NT2/D1 (cell line): ENCODE results near the gene TRAK2.

Experiments used
- SUZ12 ChIP-seq: IDR thresholded peaks from 2 replicates; pipeline ENCODE4 v1.6.1; 2011; ENCODE audit not compliant: insufficient read length, insufficient read depth; ENCODE audit errors: extremely low read depth
- YY1 ChIP-seq: IDR thresholded peaks from 2 replicates; pipeline ENCODE4 v1.6.1; 2011; ENCODE audit not compliant: insufficient read length, insufficient read depth
- ZNF274 ChIP-seq: IDR thresholded peaks from 2 replicates; pipeline ENCODE4 v1.6.1; 2011; ENCODE audit warnings: mild to moderate bottlenecking, low read depth, low read length

DNA sequence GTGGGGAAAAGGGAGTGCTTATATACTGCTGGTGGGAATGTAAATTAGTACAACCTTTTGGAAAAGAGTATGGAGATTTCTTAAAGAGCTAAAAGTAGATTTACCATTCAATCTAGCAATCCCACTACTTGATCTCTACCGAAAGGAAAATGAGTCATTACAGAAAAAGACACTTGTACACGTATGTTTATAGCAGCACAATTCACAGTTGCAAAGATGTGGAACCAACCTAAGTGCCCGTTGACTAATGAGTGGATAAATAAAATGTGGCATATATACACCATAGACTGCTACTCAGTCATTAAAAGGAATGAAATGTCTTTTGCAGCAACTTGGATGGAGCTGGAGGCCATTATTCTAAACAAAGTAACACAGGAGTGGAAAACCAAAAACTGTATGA lies 123.6 kb downstream of the TRAK2 start:
- TF ChIP-seq YY1 (no peak), SUZ12 (no peak), ZNF274 (no peak)
